HCT116 (cell line): ENCODE measurements around the gene PC. TPM values are rescaled to one million over a fixed set of nuclear protein-coding genes. Genes with fewer than 3 reads are reported as not detected.

Experiments
- ATAC-seq: fragments of 200-7000 bp; cut with Tn5 transposase; 2 replicates; pipeline ENCODE4 v1.9.1; 2020; ENCODE audit warnings: mild to moderate bottlenecking, moderate library complexity
- BruUV-seq: library from RNA; stranded (reverse); fragments of 400-500 nt; replicated peaks from 2 replicates; lab custom pipeline; 2021; lab: Mats Ljungman, UMichigan
- CTCF ChIA-PET: fragments of 300-600 bp; sonication (Branson Sonifier 250); formaldehyde crosslinking; loops from one replicate; lab custom pipeline; 2021; ENCODE audit warnings: antibody characterized with exemption; lab: Charles Lee
- POLR2A ChIA-PET: fragments of 300-600, 350-600 bp; sonication (Branson Sonifier 250); formaldehyde crosslinking; loops from one replicate; lab custom pipeline; 2021; ENCODE audit warnings: antibody characterized with exemption; lab: Charles Lee
- RAD21 ChIA-PET, 2 experiments: fragments of 300-600 bp; sonication (Branson Sonifier 250); formaldehyde crosslinking; loops; one replicate each; lab custom pipeline; 2023; ENCODE audit warnings: low total read pairs in 2 of 2; ENCODE audit not compliant: uncharacterized antibody in 2 of 2, unreplicated experiment in 2 of 2, low non-redundant PET in 1 of 2; lab: Charles Lee
- DNase-seq: peaks from one replicate; pipeline ENCODE4 v3.0.0-alpha.2; 2010; ENCODE audit warnings: low read depth, low spot score
- H2AFZ ChIP-seq: fragments of 200-600 bp; shearing (Covaris generic), sonication (generic); 2 replicates; pipeline ENCODE4 v1.6.1; 2017; ENCODE audit warnings: low read depth, mixed run types, mixed read lengths, antibody characterized with exemption, low read length; ENCODE audit not compliant: poor library complexity, severe bottlenecking
- H3K27ac ChIP-seq: 2 replicates; pipeline ENCODE4 v1.5.1; 2012; ENCODE audit warnings: low read depth, low read length
- H3K27me3 ChIP-seq: fragments of 200-600 bp; sonication (generic); 2 replicates; pipeline ENCODE4 v1.6.1; 2016; ENCODE audit warnings: mixed run types, low read length, mixed read lengths; ENCODE audit not compliant: insufficient read depth
- H3K36me3 ChIP-seq, 2 experiments: fragments of 200-500 bp in 1 of 2; fragments of 200-600 bp in 1 of 2; sonication (Bioruptor generic) in 1 of 2; sonication (generic) in 1 of 2; 2 replicates each; pipeline versions ENCODE4 v1.5.1 to v1.6.1; 2014 to 2016; ENCODE audit warnings: low read length in 2 of 2, inconsistent platforms in 1 of 2, mixed read lengths in 1 of 2, mixed run types in 1 of 2; ENCODE audit not compliant: insufficient read depth in 2 of 2, control insufficient read depth in 1 of 2
- H3K4me1 ChIP-seq, 2 experiments: fragments of 200-600 bp in 1 of 2; sonication (generic) in 1 of 2; 2 replicates each; pipeline versions ENCODE4 v1.5.1 to v1.6.1; 2012 to 2017; ENCODE audit warnings: low read length in 2 of 2, inconsistent platforms in 1 of 2, mild to moderate bottlenecking in 1 of 2, mixed read lengths in 1 of 2, mixed run types in 1 of 2, moderate library complexity in 1 of 2; ENCODE audit not compliant: insufficient read depth in 2 of 2, control insufficient read depth in 1 of 2
- H3K4me2 ChIP-seq: fragments of 200-600 bp; sonication (generic); 2 replicates; pipeline ENCODE4 v1.6.1; 2017; ENCODE audit warnings: mixed run types, low read length, mixed read lengths
- H3K4me3 ChIP-seq, 2 experiments: fragments of 200-600 bp in 1 of 2; sonication (generic) in 1 of 2; replicated peaks in 1 of 2; 2 replicates each; pipeline ENCODE4 v1.5.1; 2011 to 2016; ENCODE audit warnings: low read length in 2 of 2, control low read depth in 1 of 2, low read depth in 1 of 2, mild to moderate bottlenecking in 1 of 2, mixed read lengths in 1 of 2, mixed run types in 1 of 2
- H3K79me2 ChIP-seq: fragments of 200-600 bp; sonication (generic); 2 replicates; pipeline ENCODE4 v1.6.1; 2017; ENCODE audit warnings: mild to moderate bottlenecking, mixed run types, low read length, moderate library complexity, mixed read lengths; ENCODE audit not compliant: insufficient read depth
- H3K9ac ChIP-seq: fragments of 200-600 bp; sonication (generic); 2 replicates; pipeline ENCODE4 v1.6.1; 2016; ENCODE audit warnings: low read length, mixed read lengths
- H3K9me2 ChIP-seq: fragments of 200-600 bp; sonication (generic), shearing (Covaris generic); 2 replicates; pipeline ENCODE4 v1.6.1; 2017; ENCODE audit warnings: mixed run types, mild to moderate bottlenecking, moderate library complexity; ENCODE audit not compliant: insufficient read depth
- H3K9me3 ChIP-seq, 2 experiments: fragments of 200-500 bp in 1 of 2; fragments of 200-600 bp in 1 of 2; sonication (Bioruptor generic) in 1 of 2; sonication (generic) in 1 of 2; 2 replicates each; pipeline ENCODE4 v1.6.1; 2014 to 2017; ENCODE audit warnings: low read length in 2 of 2, mixed read lengths in 2 of 2, inconsistent platforms in 1 of 2, low read depth in 1 of 2, mild to moderate bottlenecking in 1 of 2, mixed run types in 1 of 2, moderate library complexity in 1 of 2; ENCODE audit not compliant: control insufficient read depth in 1 of 2, insufficient read depth in 1 of 2
- H4K20me1 ChIP-seq: fragments of 200-600 bp; sonication (generic), shearing (Covaris generic); 2 replicates; pipeline ENCODE4 v1.6.1; 2017; ENCODE audit warnings: mixed run types, mild to moderate bottlenecking, moderate library complexity; ENCODE audit not compliant: insufficient read depth
- CBX3 ChIP-seq: IDR thresholded peaks from 2 replicates; pipeline ENCODE4 v1.6.1; 2012; ENCODE audit warnings: low read depth
- CEBPB ChIP-seq: IDR thresholded peaks from 2 replicates; pipeline ENCODE4 v1.6.1; 2012; ENCODE audit warnings: low read depth
- EGR1 ChIP-seq: IDR thresholded peaks from 2 replicates; pipeline ENCODE4 v1.6.1; 2012; ENCODE audit warnings: low read depth
- ELF1 ChIP-seq: IDR thresholded peaks from 2 replicates; pipeline ENCODE4 v1.6.1; 2012; ENCODE audit warnings: low read depth, borderline replicate concordance
- FOSL1 ChIP-seq: IDR thresholded peaks from 2 replicates; pipeline ENCODE4 v1.6.1; 2012; ENCODE audit warnings: low read depth
- POLR2A ChIP-seq: IDR thresholded peaks from 2 replicates; pipeline ENCODE4 v1.7.0; 2011; ENCODE audit warnings: borderline replicate concordance; ENCODE audit not compliant: insufficient read depth, insufficient read length; ENCODE audit errors: extremely low read depth
- RAD21 ChIP-seq: IDR thresholded peaks from 2 replicates; pipeline ENCODE4 v1.6.1; 2012; ENCODE audit warnings: low read depth, mild to moderate bottlenecking
- SP1 ChIP-seq: IDR thresholded peaks from 2 replicates; pipeline ENCODE4 v1.6.1; 2012; ENCODE audit warnings: low read depth
- TCF7L2 ChIP-seq: IDR thresholded peaks from 2 replicates; pipeline ENCODE4 v1.7.0; 2011; ENCODE audit warnings: borderline replicate concordance, inconsistent platforms; ENCODE audit not compliant: insufficient read depth, insufficient read length; ENCODE audit errors: extremely low read depth
- YY1 ChIP-seq: IDR thresholded peaks from 2 replicates; pipeline ENCODE4 v1.6.1; 2011; ENCODE audit warnings: low read length, low read depth, moderate library complexity, mild to moderate bottlenecking; ENCODE audit not compliant: insufficient replicate concordance; ENCODE audit errors: extremely low read depth
- ZFX ChIP-seq: fragments of 450-650 bp; IDR thresholded peaks from 2 replicates; pipeline ENCODE4 v1.6.1; 2017
- ZNF274 ChIP-seq: fragments of 200-500 bp; sonication (Bioruptor generic); IDR thresholded peaks from 2 replicates; pipeline ENCODE4 v1.6.1; 2014; ENCODE audit warnings: mild to moderate bottlenecking, low read depth, low read length, inconsistent platforms
- intact Hi-C: fragments of 100-400 bp; cut with micrococcal nuclease; formaldehyde crosslinking; loops from 2 replicates; pipeline ENCODE4 v1.10.0; 2022
- total RNA-seq: library from RNA; stranded (reverse); gene quantifications from one replicate; pipeline ENCODE4 v1.2.1, GENCODE V29; 2021; ENCODE audit not compliant: unreplicated experiment
- TF ChIP-seq, protein P1 (sequence below): IDR thresholded peaks from 2 replicates; pipeline ENCODE4 v1.6.1; 2011; ENCODE audit warnings: mild to moderate bottlenecking, low read length, moderate library complexity; ENCODE audit not compliant: insufficient replicate concordance; ENCODE audit errors: extremely low read depth
- TF ChIP-seq, protein P2 (sequence below): IDR thresholded peaks from 2 replicates; pipeline ENCODE4 v1.6.1; 2012
- TF ChIP-seq, protein P3 (sequence below): IDR thresholded peaks from 2 replicates; pipeline ENCODE4 v1.6.1; 2012; ENCODE audit warnings: low read depth

The PC gene
- total RNA-seq, 1 experiment from 2014 or later: 24.1 TPM

- no peak for TF ChIP-seq ELF1
- no peak for TF ChIP-seq SP1
- no peak for TF ChIP-seq YY1
- TF ChIP-seq FOSL1: no peak
- TF ChIP-seq ZNF274: no peak
- TF ChIP-seq CEBPB: no peak
- TF ChIP-seq TCF7L2: no peak
- TF ChIP-seq, protein P1, sequence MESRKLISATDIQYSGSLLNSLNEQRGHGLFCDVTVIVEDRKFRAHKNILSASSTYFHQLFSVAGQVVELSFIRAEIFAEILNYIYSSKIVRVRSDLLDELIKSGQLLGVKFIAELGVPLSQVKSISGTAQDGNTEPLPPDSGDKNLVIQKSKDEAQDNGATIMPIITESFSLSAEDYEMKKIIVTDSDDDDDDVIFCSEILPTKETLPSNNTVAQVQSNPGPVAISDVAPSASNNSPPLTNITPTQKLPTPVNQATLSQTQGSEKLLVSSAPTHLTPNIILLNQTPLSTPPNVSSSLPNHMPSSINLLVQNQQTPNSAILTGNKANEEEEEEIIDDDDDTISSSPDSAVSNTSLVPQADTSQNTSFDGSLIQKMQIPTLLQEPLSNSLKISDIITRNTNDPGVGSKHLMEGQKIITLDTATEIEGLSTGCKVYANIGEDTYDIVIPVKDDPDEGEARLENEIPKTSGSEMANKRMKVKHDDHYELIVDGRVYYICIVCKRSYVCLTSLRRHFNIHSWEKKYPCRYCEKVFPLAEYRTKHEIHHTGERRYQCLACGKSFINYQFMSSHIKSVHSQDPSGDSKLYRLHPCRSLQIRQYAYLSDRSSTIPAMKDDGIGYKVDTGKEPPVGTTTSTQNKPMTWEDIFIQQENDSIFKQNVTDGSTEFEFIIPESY: no peak
- no peak for TF ChIP-seq ZFX
- TF ChIP-seq, protein P2, sequence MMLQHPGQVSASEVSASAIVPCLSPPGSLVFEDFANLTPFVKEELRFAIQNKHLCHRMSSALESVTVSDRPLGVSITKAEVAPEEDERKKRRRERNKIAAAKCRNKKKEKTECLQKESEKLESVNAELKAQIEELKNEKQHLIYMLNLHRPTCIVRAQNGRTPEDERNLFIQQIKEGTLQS: no peak
- TF ChIP-seq CBX3: no peak
- TF ChIP-seq POLR2A: no peak
- no peak for TF ChIP-seq RAD21
- TF ChIP-seq EGR1: no peak
- TF ChIP-seq, protein P3, sequence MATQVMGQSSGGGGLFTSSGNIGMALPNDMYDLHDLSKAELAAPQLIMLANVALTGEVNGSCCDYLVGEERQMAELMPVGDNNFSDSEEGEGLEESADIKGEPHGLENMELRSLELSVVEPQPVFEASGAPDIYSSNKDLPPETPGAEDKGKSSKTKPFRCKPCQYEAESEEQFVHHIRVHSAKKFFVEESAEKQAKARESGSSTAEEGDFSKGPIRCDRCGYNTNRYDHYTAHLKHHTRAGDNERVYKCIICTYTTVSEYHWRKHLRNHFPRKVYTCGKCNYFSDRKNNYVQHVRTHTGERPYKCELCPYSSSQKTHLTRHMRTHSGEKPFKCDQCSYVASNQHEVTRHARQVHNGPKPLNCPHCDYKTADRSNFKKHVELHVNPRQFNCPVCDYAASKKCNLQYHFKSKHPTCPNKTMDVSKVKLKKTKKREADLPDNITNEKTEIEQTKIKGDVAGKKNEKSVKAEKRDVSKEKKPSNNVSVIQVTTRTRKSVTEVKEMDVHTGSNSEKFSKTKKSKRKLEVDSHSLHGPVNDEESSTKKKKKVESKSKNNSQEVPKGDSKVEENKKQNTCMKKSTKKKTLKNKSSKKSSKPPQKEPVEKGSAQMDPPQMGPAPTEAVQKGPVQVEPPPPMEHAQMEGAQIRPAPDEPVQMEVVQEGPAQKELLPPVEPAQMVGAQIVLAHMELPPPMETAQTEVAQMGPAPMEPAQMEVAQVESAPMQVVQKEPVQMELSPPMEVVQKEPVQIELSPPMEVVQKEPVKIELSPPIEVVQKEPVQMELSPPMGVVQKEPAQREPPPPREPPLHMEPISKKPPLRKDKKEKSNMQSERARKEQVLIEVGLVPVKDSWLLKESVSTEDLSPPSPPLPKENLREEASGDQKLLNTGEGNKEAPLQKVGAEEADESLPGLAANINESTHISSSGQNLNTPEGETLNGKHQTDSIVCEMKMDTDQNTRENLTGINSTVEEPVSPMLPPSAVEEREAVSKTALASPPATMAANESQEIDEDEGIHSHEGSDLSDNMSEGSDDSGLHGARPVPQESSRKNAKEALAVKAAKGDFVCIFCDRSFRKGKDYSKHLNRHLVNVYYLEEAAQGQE: no peak
- ChIA-PET POLR2A (interaction anchor here (1.2 kb wide), 1 partner anchor 125 kb away, joined by 3 read pairs; no protein-coding TSS in a partner anchor), RAD21 (no interaction called here), CTCF (interaction anchor here (2.0 kb wide), 1 partner anchor 11 kb away, joined by 9 read pairs; no protein-coding TSS in a partner anchor)
- Histone ChIP-seq H4K20me1 (no peaks in the 10 kb centered on the region), H3K4me2 (no peak overlapping the region), H3K27me3 (no peaks in the 10 kb centered on the region), H3K9me2 (no peaks in the 10 kb centered on the region), H3K9me3 (no peaks in the 10 kb centered on the region), H3K79me2 (no peaks in the 10 kb centered on the region), H2AFZ (no peak overlapping the region), H3K36me3 (no peaks in the 10 kb centered on the region), H3K27ac (no peak overlapping the region), H3K4me1 (peaks cover 23 to 52% of the 10 kb centered on the region in 2 experiments), H3K9ac (no peak overlapping the region), H3K4me3 (no peak overlapping the region)
- ATAC-seq (no peak), DNase-seq (no peak)
- intact Hi-C loops: loop anchor here (5.0 kb wide), 1 partner anchor 78 kb away; no protein-coding TSS in a partner anchor
- no TSS peak for BruUV-seq
These were observed 64.0 kb downstream of the PC start for GRCh38 chr11:66894141-66894540.
